ENCODE measurements around the gene IL31.
"Not testable (repeated sequence)": the region's sequence is repeated elsewhere in the genome, so short reads cannot be mapped to it uniquely, and the experiment has no call there.

IL31 gene

GRCh38 chr12:122192441-122192840, 18.4 kb upstream of the IL31 start:
- DNase-seq = no peak

GRCh38 chr12:122190842-122191668, 17.0 kb upstream of the IL31 start:
- DNase-seq = peak; percentile 59 to 73 (median 65)

- DNase-seq = no peak
Observed at GRCh38 chr12:122189626-122190475, 15.8 kb upstream of the IL31 start.

- DNase-seq = no peak
Observed at GRCh38 chr12:122187466-122187865, 13.4 kb upstream of the IL31 start.

GRCh38 chr12:122185494-122186082, 11.6 kb upstream of the IL31 start:
- no peak for DNase-seq

GRCh38 chr12:122185079-122185478, 11.1 kb upstream of the IL31 start:
- no peak for DNase-seq

GRCh38 chr12:122184517-122184916, 10.5 kb upstream of the IL31 start:
- peak; percentile 22 to 53 (median 40) for DNase-seq

- no peak for DNase-seq
Observed at GRCh38 chr12:122183588-122183940, 9.5 kb upstream of the IL31 start.

- DNase-seq = peak; percentile 45 to 77 (median 64)
Observed at GRCh38 chr12:122182887-122183587, 9.0 kb upstream of the IL31 start, which contains the start of gene LRRC43. Gene LRRC43 (plus strand): TSS chr12:122183123. CDS start chr12:122183145, 22 bp downstream.

GRCh38 chr12:122176473-122176872, 2.5 kb upstream of the IL31 start:
- not testable (repeated sequence) for DNase-seq

GRCh38 chr12:122172262-122172939, 1.6 kb downstream of the IL31 start:
- DNase-seq = no peak

- no peak for DNase-seq
Observed at GRCh38 chr12:122171399-122171798, 2.6 kb downstream of the IL31 start.

- no peak for DNase-seq
Observed at GRCh38 chr12:122168492-122168891, 5.5 kb downstream of the IL31 start.

GRCh38 chr12:122167356-122167925, 6.6 kb downstream of the IL31 start:
- no peak for DNase-seq

- no peak for DNase-seq
Observed at GRCh38 chr12:122166422-122167349, 7.3 kb downstream of the IL31 start.

GRCh38 chr12:122162976-122163375, 11.0 kb downstream of the IL31 start:
- no peak for DNase-seq

GRCh38 chr12:122161682-122162081, 12.3 kb downstream of the IL31 start:
- no peak for DNase-seq

- DNase-seq = no peak
Observed at GRCh38 chr12:122160761-122161160, 13.3 kb downstream of the IL31 start.

GRCh38 chr12:122159882-122160281, 14.1 kb downstream of the IL31 start:
- DNase-seq = no peak

GRCh38 chr12:122158700-122159285, 15.2 kb downstream of the IL31 start:
- DNase-seq = no peak

Data from suppressor macrophage (primary cell).